Tibial nerve (tissue), 4 donors: ENCODE results near the gene PCCB. TPM values are rescaled to one million over a fixed set of nuclear protein-coding genes. Genes with fewer than 3 reads are reported as not detected.

Source experiments
- DNase-seq, 2 donors: peaks; one replicate each; pipeline ENCODE4 v3.0.0-alpha.2; 2019; ENCODE audit warnings: low spot score in 2 of 2
- H3K27ac ChIP-seq, 4 donors: fragments of 200-600 bp; sonication (generic) in 3 of 4; one replicate each; pipeline ENCODE4 v1.5.1; 2017 to 2019; ENCODE audit warnings: mild to moderate bottlenecking in 1 of 4
- H3K27me3 ChIP-seq, 2 donors: fragments of 200-600 bp; sonication (generic) in 1 of 2; one replicate each; pipeline versions ENCODE4 v1.5.1 to v1.6.0; 2017 to 2019
- H3K36me3 ChIP-seq, 3 donors: fragments of 200-600 bp; sonication (generic); one replicate each; pipeline ENCODE4 v1.5.1; 2018 to 2019
- H3K4me1 ChIP-seq, 4 donors: fragments of 200-600 bp; sonication (generic) in 3 of 4; one replicate each; pipeline ENCODE4 v1.5.1; 2017 to 2019
- H3K4me3 ChIP-seq, 4 donors: fragments of 200-600 bp; sonication (generic) in 3 of 4; one replicate each; pipeline ENCODE4 v1.5.1; 2017 to 2019; ENCODE audit warnings: mild to moderate bottlenecking in 1 of 4, moderate library complexity in 1 of 4
- H3K9me3 ChIP-seq, 4 donors: fragments of 200-600 bp; sonication (generic) in 3 of 4; one replicate each; pipeline ENCODE4 v1.5.1; 2017 to 2019
- EP300 ChIP-seq, 2 donors: sonication (generic); formaldehyde crosslinking; IDR thresholded peaks; one replicate each; pipeline ENCODE4 v1.6.1; 2017; ENCODE audit warnings: antibody characterized with exemption in 2 of 2, mild to moderate bottlenecking in 1 of 2
- POLR2A ChIP-seq, 2 donors: fragments of 450-650 bp; IDR thresholded peaks; one replicate each; pipeline ENCODE4 v1.6.1; 2017; ENCODE audit warnings: antibody characterized with exemption in 2 of 2, mild to moderate bottlenecking in 2 of 2, moderate library complexity in 2 of 2
- WGBS, 2 donors: methylation state at CpG; one replicate each; pipeline ENCODE4 v1.1.5; 2018; 5-methylcytosine and 5-hydroxymethylcytosine counted together
- total RNA-seq, 4 donors: library from RNA; depleted of rRNA; stranded (reverse); fragments of >200 nt; gene quantifications; one replicate each; pipeline ENCODE4 v1.1.0, GENCODE V29; 2016
- TF ChIP-seq, protein P1 (sequence below), 5 experiments: fragments of 200-600 bp in 3 of 5; fragments of 450-650 bp in 2 of 5; sonication (generic) in 3 of 5; IDR thresholded peaks; one replicate each; pipeline ENCODE4 v1.5.1; 2016 to 2019; ENCODE audit warnings: antibody characterized with exemption in 5 of 5, mild to moderate bottlenecking in 3 of 5, moderate library complexity in 2 of 5

The PCCB gene
- total RNA-seq, 4 donors from 2014 or later, result 19.8 to 47.4 (median 27.8) TPM

DNA sequence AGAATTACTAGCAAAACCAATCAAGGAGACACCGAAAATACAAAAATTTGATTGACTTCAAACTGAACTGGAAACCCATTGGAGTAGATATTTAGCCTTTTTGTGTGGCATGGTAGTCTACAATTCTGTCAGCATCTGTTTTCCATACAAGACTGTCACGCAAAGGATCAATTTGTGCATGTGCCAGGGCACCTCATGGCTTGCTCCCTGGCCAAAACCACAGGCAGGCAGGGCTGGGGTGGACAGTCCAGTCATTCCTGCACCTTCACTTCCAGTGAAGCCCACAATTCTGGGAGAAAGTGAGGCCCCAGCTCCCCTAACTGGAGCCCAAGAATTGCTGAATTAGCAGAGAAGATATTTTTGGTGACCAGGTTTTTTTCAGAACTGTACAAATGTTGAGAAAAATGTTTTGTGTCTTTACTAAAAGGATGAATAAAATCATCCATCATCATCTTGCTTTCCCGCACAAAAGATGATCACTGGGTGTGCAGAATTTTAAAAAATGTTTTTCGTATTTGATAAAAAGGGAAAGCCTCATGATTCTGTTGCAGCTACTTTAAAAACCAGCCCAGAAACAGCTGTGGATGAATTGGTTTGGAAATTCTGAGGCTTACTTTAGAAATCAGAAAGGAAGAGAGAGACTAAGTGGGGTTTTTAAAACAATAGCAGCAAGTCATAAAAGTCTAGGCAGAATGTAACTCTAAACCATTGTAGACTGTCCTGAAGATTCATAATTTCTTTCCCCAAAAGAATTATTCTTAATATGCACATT is 86.4 kb downstream of the PCCB start:
- H3K9me3 ChIP-seq, result no peaks in the 10 kb centered on the region
- H3K27ac ChIP-seq, result no peak overlapping the region
- no peaks in the 10 kb centered on the region for H3K4me1 ChIP-seq
- H3K27me3 ChIP-seq, result no peaks in the 10 kb centered on the region
- 87 to 89% methylated on average over 4 of the region's 4 CpGs for WGBS, 2 donors
- DNase-seq, result no peak
- H3K36me3 ChIP-seq, result peaks cover 0 to 78% (median 0%) of the 10 kb centered on the region in 3 donors
- no peak overlapping the region for H3K4me3 ChIP-seq
- TF ChIP-seq POLR2A (IDR thresholded peaks at IDR 0.05), result no peak
- TF ChIP-seq EP300 (IDR thresholded peaks at IDR 0.05), result no peak
- TF ChIP-seq, protein P1, sequence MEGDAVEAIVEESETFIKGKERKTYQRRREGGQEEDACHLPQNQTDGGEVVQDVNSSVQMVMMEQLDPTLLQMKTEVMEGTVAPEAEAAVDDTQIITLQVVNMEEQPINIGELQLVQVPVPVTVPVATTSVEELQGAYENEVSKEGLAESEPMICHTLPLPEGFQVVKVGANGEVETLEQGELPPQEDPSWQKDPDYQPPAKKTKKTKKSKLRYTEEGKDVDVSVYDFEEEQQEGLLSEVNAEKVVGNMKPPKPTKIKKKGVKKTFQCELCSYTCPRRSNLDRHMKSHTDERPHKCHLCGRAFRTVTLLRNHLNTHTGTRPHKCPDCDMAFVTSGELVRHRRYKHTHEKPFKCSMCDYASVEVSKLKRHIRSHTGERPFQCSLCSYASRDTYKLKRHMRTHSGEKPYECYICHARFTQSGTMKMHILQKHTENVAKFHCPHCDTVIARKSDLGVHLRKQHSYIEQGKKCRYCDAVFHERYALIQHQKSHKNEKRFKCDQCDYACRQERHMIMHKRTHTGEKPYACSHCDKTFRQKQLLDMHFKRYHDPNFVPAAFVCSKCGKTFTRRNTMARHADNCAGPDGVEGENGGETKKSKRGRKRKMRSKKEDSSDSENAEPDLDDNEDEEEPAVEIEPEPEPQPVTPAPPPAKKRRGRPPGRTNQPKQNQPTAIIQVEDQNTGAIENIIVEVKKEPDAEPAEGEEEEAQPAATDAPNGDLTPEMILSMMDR (IDR thresholded peaks at IDR 0.05), result no peak

DNA sequence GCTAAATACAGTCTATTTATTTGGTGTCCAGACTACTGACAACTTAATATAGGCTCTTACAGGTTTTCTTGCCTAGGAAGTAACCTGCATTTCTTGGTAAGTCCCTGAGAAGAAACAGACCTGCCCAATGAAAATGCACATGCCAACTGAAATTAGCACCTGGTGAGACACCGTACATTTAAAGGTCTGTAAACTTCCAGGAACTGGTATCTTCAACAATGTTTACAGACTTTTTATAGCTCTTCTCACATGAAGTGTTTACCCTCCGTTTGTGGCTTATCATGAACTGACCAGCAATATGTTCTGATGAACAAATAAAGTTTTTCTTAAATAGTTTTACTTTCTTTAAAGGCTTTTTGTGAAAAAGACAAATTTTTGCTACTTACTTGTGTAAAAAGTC is 93.3 kb downstream of the PCCB start:
- H3K4me3 ChIP-seq, result no peak overlapping the region
- H3K27ac ChIP-seq, result no peak overlapping the region
- DNase-seq, result no peak
- H3K27me3 ChIP-seq, result no peaks in the 10 kb centered on the region
- WGBS, 2 donors, result 80 to 88% methylated on average over 2 of the region's 2 CpGs
- TF ChIP-seq POLR2A (IDR thresholded peaks at IDR 0.05), result no peak
- TF ChIP-seq EP300 (IDR thresholded peaks at IDR 0.05), result no peak
- TF ChIP-seq, protein P1 (IDR thresholded peaks at IDR 0.05), result no peak
- H3K36me3 ChIP-seq, result peaks cover 0 to 75% (median 0%) of the 10 kb centered on the region in 3 donors
- H3K9me3 ChIP-seq, result no peaks in the 10 kb centered on the region
- H3K4me1 ChIP-seq, result peaks cover 0 to 13% (median 9%) of the 10 kb centered on the region in 4 donors

DNA sequence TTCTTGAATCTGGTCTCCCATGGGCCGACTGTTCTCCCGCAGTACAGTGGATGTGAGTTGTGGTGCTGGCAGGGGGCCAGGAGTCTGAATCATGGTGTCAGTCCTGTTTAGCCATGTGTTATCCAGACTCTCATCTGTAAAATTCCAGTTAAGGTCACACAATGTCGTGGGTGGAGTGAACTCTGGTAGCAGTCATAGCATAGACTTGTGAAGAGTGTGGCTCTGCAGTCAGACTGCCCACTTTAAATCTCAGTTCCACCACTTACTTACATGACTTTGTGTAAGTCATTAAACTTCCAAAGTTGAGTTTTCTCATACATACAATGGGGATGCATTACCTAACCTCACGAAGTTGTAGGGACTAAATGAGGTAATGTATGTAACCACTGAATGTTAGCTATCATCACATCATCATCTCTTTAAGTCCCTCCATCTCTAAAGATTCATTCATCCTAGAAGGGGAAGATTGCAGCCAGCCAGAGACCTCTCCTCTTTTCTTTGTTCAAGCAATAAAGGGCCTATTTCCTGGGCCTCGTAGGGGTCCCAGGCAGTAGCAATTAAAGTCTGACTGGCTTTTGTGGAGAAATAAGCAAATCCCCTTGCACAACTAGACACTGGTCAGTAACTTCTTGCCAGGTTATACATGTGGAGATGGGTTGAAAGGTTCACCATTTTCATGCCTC is 93.9 kb downstream of the PCCB start:
- Histone ChIP-seq H3K27me3 (no peaks in the 10 kb centered on the region), H3K9me3 (no peaks in the 10 kb centered on the region), H3K27ac (peak overlapping the region in 1 of 4 donors; percentile 18), H3K4me1 (peaks cover 0 to 13% (median 9%) of the 10 kb centered on the region in 4 donors), H3K4me3 (no peak overlapping the region), H3K36me3 (peaks cover 0 to 76% (median 5%) of the 10 kb centered on the region in 3 donors)
- peak; percentile 68 to 76 for DNase-seq
- TF ChIP-seq POLR2A (IDR thresholded peaks at IDR 0.05), result no peak
- TF ChIP-seq EP300 (IDR thresholded peaks at IDR 0.05), result peak in 1 of 2 donors; percentile 24
- 28 to 38% methylated on average over 5 of the region's 5 CpGs for WGBS, 2 donors

DNA sequence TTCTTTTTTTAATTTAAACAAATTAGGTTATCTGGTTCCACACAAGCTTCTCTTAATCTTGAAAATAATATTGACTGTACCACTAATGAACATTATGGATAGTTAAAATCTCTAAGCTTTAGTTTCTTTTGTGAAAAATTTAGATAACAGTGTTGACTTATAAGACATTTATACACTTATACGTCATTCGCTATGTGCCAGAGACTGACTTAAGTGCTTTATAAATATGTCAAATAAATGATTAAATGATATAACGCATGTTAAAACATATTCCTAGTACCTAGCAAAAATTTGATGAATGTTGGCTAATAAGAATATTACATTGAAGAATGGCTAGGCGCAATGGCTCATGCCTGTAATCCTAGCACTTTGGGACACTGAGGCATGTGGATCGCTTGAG is 96.3 kb downstream of the PCCB start:
- peaks cover 0 to 13% (median 9%) of the 10 kb centered on the region in 4 donors for H3K4me1 ChIP-seq
- TF ChIP-seq EP300 (IDR thresholded peaks at IDR 0.05) (no peak), POLR2A (IDR thresholded peaks at IDR 0.05) (no peak)
- TF ChIP-seq, protein P1 (IDR thresholded peaks at IDR 0.05), result no peak
- DNase-seq, result no peak
- H3K36me3 ChIP-seq, result peaks cover 0 to 54% (median 5%) of the 10 kb centered on the region in 3 donors
- H3K27me3 ChIP-seq, result no peaks in the 10 kb centered on the region
- H3K9me3 ChIP-seq, result no peaks in the 10 kb centered on the region
- H3K4me3 ChIP-seq, result no peak overlapping the region
- H3K27ac ChIP-seq, result no peak overlapping the region
- WGBS, 2 donors, result 81 to 97% methylated on average over 5 of the region's 5 CpGs

DNA sequence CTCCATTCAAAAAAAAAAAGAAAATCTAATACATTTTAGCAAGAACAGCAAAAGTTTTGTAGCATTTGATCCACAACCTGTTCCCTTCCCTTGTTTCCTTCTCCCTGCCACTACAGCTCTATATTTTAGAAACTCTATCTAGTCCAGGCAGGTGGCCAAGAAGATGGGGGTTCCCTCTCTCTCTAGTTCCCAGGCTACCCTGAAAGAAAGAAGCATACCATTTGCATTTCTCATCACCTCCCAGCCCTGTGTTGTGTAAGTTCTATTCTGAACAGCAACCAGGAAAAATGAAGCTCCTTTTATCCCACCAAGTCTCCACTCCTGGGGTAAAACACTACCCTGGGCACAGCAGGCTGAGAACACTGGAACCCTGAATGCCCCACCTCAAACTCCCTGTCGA is 100.0 kb downstream of the PCCB start:
- Histone ChIP-seq H3K27ac (no peak overlapping the region), H3K36me3 (peaks cover 0 to 29% (median 5%) of the 10 kb centered on the region in 3 donors), H3K27me3 (no peaks in the 10 kb centered on the region), H3K4me3 (no peak overlapping the region), H3K4me1 (no peaks in the 10 kb centered on the region), H3K9me3 (no peaks in the 10 kb centered on the region)
- 95% methylated on average over 1 of the region's 1 CpG for WGBS, 2 donors
- TF ChIP-seq EP300 (IDR thresholded peaks at IDR 0.05), result no peak
- no peak for TF ChIP-seq POLR2A (IDR thresholded peaks at IDR 0.05)
- TF ChIP-seq, protein P1 (IDR thresholded peaks at IDR 0.05), result no peak
- no peak for DNase-seq
